WTC11 (cell line): ENCODE measurements around the gene TEAD1. TPM values are rescaled to one million over a fixed set of nuclear protein-coding genes. Genes with fewer than 3 reads are reported as not detected.

ENCODE experiments used
- ATAC-seq: fragments of 200-7000 bp; cut with Tn5 transposase; 2 replicates; pipeline ENCODE4 v1.10.0; 2021; ENCODE audit warnings: mild to moderate bottlenecking, moderate library complexity
- CTCF ChIA-PET: fragments of 300-600 bp; sonication (Branson Sonifier 250); formaldehyde crosslinking; loops from one replicate; lab custom pipeline; 2021; ENCODE audit warnings: antibody characterized with exemption; lab: Charles Lee
- POLR2A ChIA-PET: fragments of 350-600 bp; sonication (Branson Sonifier 250); formaldehyde crosslinking; loops from one replicate; lab custom pipeline; 2021; ENCODE audit warnings: antibody characterized with exemption; lab: Charles Lee
- DNase-seq: peaks from one replicate; pipeline ENCODE4 v3.0.0; 2021; ENCODE audit warnings: low spot score
- H3K27ac Mint-ChIP-seq: 2 replicates; pipeline ENCODE4 v1.8.0; 2021; ENCODE audit warnings: mixed read lengths
- H3K27me3 Mint-ChIP-seq: 2 replicates; pipeline ENCODE4 v1.8.0; 2021; ENCODE audit warnings: low read depth, mild to moderate bottlenecking, moderate library complexity, mixed read lengths
- H3K36me3 Mint-ChIP-seq: 2 replicates; pipeline ENCODE4 v1.8.0; 2021; ENCODE audit warnings: mixed read lengths
- H3K4me1 Mint-ChIP-seq: 2 replicates; pipeline ENCODE4 v1.8.0; 2022; ENCODE audit warnings: mixed read lengths
- H3K4me3 Mint-ChIP-seq: 2 replicates; pipeline ENCODE4 v1.8.0; 2021; ENCODE audit warnings: mild to moderate bottlenecking, moderate library complexity, mixed read lengths
- H3K9me3 Mint-ChIP-seq: 2 replicates; pipeline ENCODE4 v1.8.0; 2021; ENCODE audit warnings: mixed read lengths
- ATF1 ChIP-seq: sonication (generic); formaldehyde crosslinking; IDR thresholded peaks from 2 replicates; pipeline ENCODE4 v1.8.1; 2023; ENCODE audit warnings: mild to moderate bottlenecking, moderate library complexity, missing genetic modification reagents
- CREM ChIP-seq: sonication (generic); formaldehyde crosslinking; IDR thresholded peaks from 2 replicates; pipeline ENCODE4 v1.8.1; 2022; ENCODE audit warnings: mild to moderate bottlenecking, missing genetic modification reagents, moderate library complexity
- ELF4 ChIP-seq: sonication (generic); formaldehyde crosslinking; IDR thresholded peaks from 2 replicates; pipeline ENCODE4 v1.8.1; 2022; ENCODE audit warnings: low read depth, mild to moderate bottlenecking, moderate library complexity, missing genetic modification reagents
- FOXP4 ChIP-seq: sonication (generic); formaldehyde crosslinking; IDR thresholded peaks from 2 replicates; pipeline ENCODE4 v1.8.0; 2022; ENCODE audit warnings: mild to moderate bottlenecking, missing genetic modification reagents
- GRHL2 ChIP-seq: fragments of 250-450 bp; sonication (Bioruptor Pico); IDR thresholded peaks from 2 replicates; pipeline ENCODE4 v1.8.0; 2022; ENCODE audit warnings: mild to moderate bottlenecking, moderate library complexity; ENCODE audit not compliant: insufficient replicate concordance, severe bottlenecking
- JUN ChIP-seq: sonication (generic); formaldehyde crosslinking; IDR thresholded peaks from 2 replicates; pipeline ENCODE4 v1.8.0; 2023; ENCODE audit warnings: mild to moderate bottlenecking, missing genetic modification reagents
- KAT7 ChIP-seq: sonication (generic); formaldehyde crosslinking; IDR thresholded peaks from 2 replicates; pipeline ENCODE4 v1.8.1; 2023; ENCODE audit warnings: missing genetic modification reagents, mild to moderate bottlenecking, borderline replicate concordance
- PRDM15 ChIP-seq: sonication (generic); formaldehyde crosslinking; IDR thresholded peaks from 2 replicates; pipeline ENCODE4 v1.8.0; 2022; ENCODE audit warnings: missing genetic modification reagents
- SMAD4 ChIP-seq: sonication (generic); formaldehyde crosslinking; IDR thresholded peaks from 2 replicates; pipeline ENCODE4 v1.8.0; 2022; ENCODE audit warnings: mild to moderate bottlenecking, missing genetic modification reagents
- SOX15 ChIP-seq: fragments of 250-450 bp; sonication (Bioruptor Pico); IDR thresholded peaks from 2 replicates; pipeline ENCODE4 v1.9.0; 2021; ENCODE audit warnings: mild to moderate bottlenecking
- SP1 ChIP-seq: sonication (generic); formaldehyde crosslinking; conservative IDR thresholded peaks from 2 replicates; pipeline ENCODE4 v1.8.1; 2022; ENCODE audit warnings: missing genetic modification reagents
- ZNF121 ChIP-seq: sonication (generic); formaldehyde crosslinking; IDR thresholded peaks from 2 replicates; pipeline ENCODE4 v1.8.0; 2023; ENCODE audit warnings: missing genetic modification reagents
- ZNF219 ChIP-seq: sonication (generic); formaldehyde crosslinking; IDR thresholded peaks from 2 replicates; pipeline ENCODE4 v1.8.0; 2023; ENCODE audit warnings: missing genetic modification reagents, mild to moderate bottlenecking, borderline replicate concordance
- ZNF396 ChIP-seq: fragments of 250-450 bp; sonication (Bioruptor Pico); IDR thresholded peaks from 2 replicates; pipeline ENCODE4 v1.8.0; 2021; ENCODE audit warnings: mild to moderate bottlenecking, moderate library complexity, borderline replicate concordance
- ZNF512 ChIP-seq: sonication (generic); formaldehyde crosslinking; IDR thresholded peaks from 2 replicates; pipeline ENCODE4 v1.8.1; 2022; ENCODE audit warnings: missing genetic modification reagents, borderline replicate concordance
- ZSCAN18 ChIP-seq: fragments of 250-450 bp; sonication (Bioruptor Pico); IDR thresholded peaks from 2 replicates; pipeline ENCODE4 v2.1.2; 2022; ENCODE audit warnings: mild to moderate bottlenecking, moderate library complexity
- total RNA-seq: library from RNA; stranded (reverse); gene quantifications from 3 replicates; pipeline ENCODE4 v1.2.3, GENCODE V29; 2021
- TF ChIP-seq, protein P1 (sequence below): fragments of 250-450 bp; sonication (Bioruptor Pico); IDR thresholded peaks from 2 replicates; pipeline ENCODE4 v1.9.0; 2021; ENCODE audit warnings: moderate library complexity, mild to moderate bottlenecking, inconsistent platforms, borderline replicate concordance
- TF ChIP-seq, protein P2 (sequence below): sonication (generic); formaldehyde crosslinking; IDR thresholded peaks from 2 replicates; pipeline ENCODE4 v1.8.0; 2022; ENCODE audit warnings: mild to moderate bottlenecking, missing genetic modification reagents
- TF ChIP-seq, protein P3 (sequence below): sonication (generic); formaldehyde crosslinking; IDR thresholded peaks from 2 replicates; pipeline ENCODE4 v1.8.1; 2023; ENCODE audit warnings: mild to moderate bottlenecking, missing genetic modification reagents, borderline replicate concordance

Gene TEAD1
- total RNA-seq, 1 experiment from 2014 or later, result 79.9 TPM

DNA sequence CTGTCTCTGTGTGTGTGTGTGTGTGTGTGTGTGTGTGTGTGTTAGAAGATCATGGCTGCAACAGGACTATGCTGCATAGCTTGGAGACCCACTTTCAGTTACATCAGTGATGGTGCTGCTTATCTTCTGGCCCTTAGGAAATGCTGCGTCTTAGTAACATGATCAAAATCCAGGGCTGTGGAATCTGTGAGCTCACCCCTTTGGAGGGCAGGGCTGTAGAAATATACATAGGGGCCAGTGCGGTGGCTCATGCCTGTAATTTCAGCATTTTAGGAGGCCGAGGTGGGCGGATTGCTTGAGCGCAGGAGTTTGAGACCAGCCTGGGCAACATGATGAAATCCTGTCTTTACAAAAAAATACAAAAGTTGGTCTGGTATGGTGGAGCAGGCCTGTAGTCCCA lies 183.4 kb downstream of the TEAD1 start:
- no peak; the same call in 1 of the 2 replicates for ATAC-seq
- ChIA-PET CTCF (interaction anchor here (1.4 kb wide), 1 partner anchor 31 kb away, joined by 8 read pairs; no protein-coding TSS in a partner anchor), POLR2A (no interaction called here)
- TF ChIP-seq JUN (CRISPR knock-in tag) (no peak), SOX15 (no peak), ZSCAN18 (no peak), ELF4 (CRISPR knock-in tag) (no peak), ZNF121 (CRISPR knock-in tag) (no peak), SMAD4 (CRISPR knock-in tag) (no peak), ZNF396 (CRISPR knock-in tag) (no peak), CREM (CRISPR knock-in tag) (no peak), ZNF512 (CRISPR knock-in tag) (no peak), GRHL2 (CRISPR knock-in tag) (no peak)
- no peak overlapping the region; the same call in 1 of the 2 replicates for H3K27ac Mint-ChIP-seq
- no peaks in the 10 kb centered on the region for H3K27me3 Mint-ChIP-seq
- peaks cover 5% of the 10 kb centered on the region; the same call in 1 of the 2 replicates for H3K9me3 Mint-ChIP-seq
- DNase-seq, result no peak
- peaks cover 58% of the 10 kb centered on the region for H3K4me1 Mint-ChIP-seq
- H3K36me3 Mint-ChIP-seq, result peaks cover 3% of the 10 kb centered on the region; the same call in 1 of the 2 replicates
- H3K4me3 Mint-ChIP-seq, result no peak overlapping the region

DNA sequence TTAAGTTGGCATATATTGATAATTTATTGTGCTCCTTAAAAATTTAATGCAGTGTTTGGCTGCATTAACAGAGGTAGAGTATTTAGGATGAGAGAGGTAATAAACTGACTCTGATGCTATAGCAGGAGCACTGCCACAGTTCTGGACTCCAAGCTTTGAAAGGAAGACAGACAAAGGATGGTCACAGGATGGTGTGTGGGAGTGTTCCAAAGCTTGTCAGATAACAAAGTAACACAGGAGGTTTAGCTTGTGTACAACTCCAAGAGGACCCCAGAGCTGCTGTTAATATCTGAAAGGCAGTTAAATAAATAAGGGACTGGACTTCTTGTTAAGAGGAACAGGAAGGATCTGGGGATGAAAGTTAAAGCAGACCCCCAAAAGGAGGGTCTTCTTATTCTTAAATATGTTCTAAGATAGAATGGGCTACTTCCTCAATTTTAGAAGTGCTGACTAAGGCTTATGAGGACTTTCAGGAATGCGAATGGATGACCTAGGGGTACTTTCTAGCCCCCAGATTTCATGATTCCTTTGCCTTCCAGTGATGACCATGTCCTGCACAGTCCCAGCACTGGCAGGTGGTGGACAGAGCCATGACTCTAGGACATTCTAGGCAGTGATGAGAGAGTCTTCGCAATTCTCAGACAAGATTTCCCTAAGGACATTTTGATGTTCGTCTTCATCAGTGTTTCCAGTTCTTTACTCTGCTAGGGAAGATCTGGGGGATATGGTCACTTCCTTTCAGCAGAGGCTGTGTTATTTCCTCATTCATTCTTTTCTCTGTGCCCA lies 185.8 kb downstream of the TEAD1 start:
- H3K4me3 Mint-ChIP-seq, result no peak overlapping the region
- ATAC-seq (no peak), DNase-seq (no peak)
- H3K9me3 Mint-ChIP-seq, result peaks cover 5% of the 10 kb centered on the region; the same call in 1 of the 2 replicates
- peaks cover 78% of the 10 kb centered on the region for H3K4me1 Mint-ChIP-seq
- H3K36me3 Mint-ChIP-seq, result no peaks in the 10 kb centered on the region; the same call in 1 of the 2 replicates
- no peaks in the 10 kb centered on the region for H3K27me3 Mint-ChIP-seq
- POLR2A ChIA-PET, result no interaction called here
- CTCF ChIA-PET, result no interaction called here
- H3K27ac Mint-ChIP-seq, result peak overlapping the region; percentile 98
- TF ChIP-seq, protein P1, sequence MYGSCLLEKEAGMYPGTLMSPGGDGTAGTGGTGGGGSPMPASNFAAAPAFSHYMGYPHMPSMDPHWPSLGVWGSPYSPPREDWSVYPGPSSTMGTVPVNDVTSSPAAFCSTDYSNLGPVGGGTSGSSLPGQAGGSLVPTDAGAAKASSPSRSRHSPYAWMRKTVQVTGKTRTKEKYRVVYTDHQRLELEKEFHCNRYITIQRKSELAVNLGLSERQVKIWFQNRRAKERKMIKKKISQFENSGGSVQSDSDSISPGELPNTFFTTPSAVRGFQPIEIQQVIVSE (CRISPR knock-in tag), result no peak
- TF ChIP-seq PRDM15, result no peak
- TF ChIP-seq, protein P2, sequence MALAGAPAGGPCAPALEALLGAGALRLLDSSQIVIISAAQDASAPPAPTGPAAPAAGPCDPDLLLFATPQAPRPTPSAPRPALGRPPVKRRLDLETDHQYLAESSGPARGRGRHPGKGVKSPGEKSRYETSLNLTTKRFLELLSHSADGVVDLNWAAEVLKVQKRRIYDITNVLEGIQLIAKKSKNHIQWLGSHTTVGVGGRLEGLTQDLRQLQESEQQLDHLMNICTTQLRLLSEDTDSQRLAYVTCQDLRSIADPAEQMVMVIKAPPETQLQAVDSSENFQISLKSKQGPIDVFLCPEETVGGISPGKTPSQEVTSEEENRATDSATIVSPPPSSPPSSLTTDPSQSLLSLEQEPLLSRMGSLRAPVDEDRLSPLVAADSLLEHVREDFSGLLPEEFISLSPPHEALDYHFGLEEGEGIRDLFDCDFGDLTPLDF (CRISPR knock-in tag), result no peak
- TF ChIP-seq SP1 (CRISPR knock-in tag), result no peak
- no peak for TF ChIP-seq FOXP4 (CRISPR knock-in tag)
- no peak for TF ChIP-seq ATF1 (CRISPR knock-in tag)
- TF ChIP-seq, protein P3, sequence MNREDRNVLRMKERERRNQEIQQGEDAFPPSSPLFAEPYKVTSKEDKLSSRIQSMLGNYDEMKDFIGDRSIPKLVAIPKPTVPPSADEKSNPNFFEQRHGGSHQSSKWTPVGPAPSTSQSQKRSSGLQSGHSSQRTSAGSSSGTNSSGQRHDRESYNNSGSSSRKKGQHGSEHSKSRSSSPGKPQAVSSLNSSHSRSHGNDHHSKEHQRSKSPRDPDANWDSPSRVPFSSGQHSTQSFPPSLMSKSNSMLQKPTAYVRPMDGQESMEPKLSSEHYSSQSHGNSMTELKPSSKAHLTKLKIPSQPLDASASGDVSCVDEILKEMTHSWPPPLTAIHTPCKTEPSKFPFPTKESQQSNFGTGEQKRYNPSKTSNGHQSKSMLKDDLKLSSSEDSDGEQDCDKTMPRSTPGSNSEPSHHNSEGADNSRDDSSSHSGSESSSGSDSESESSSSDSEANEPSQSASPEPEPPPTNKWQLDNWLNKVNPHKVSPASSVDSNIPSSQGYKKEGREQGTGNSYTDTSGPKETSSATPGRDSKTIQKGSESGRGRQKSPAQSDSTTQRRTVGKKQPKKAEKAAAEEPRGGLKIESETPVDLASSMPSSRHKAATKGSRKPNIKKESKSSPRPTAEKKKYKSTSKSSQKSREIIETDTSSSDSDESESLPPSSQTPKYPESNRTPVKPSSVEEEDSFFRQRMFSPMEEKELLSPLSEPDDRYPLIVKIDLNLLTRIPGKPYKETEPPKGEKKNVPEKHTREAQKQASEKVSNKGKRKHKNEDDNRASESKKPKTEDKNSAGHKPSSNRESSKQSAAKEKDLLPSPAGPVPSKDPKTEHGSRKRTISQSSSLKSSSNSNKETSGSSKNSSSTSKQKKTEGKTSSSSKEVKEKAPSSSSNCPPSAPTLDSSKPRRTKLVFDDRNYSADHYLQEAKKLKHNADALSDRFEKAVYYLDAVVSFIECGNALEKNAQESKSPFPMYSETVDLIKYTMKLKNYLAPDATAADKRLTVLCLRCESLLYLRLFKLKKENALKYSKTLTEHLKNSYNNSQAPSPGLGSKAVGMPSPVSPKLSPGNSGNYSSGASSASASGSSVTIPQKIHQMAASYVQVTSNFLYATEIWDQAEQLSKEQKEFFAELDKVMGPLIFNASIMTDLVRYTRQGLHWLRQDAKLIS, result no peak
- no peak for TF ChIP-seq KAT7
- no peak for TF ChIP-seq ZNF219
